HCT116 (cell line): ENCODE data around the gene SEMG1. TPM values are rescaled to one million over a fixed set of nuclear protein-coding genes. Genes with fewer than 3 reads are reported as not detected.

Experiments used
- ATAC-seq: fragments of 200-7000 bp; cut with Tn5 transposase; 2 replicates; pipeline ENCODE4 v1.9.1; 2020; ENCODE audit warnings: mild to moderate bottlenecking, moderate library complexity
- BruUV-seq: library from RNA; stranded (reverse); fragments of 400-500 nt; replicated peaks from 2 replicates; lab custom pipeline; 2021; lab: Mats Ljungman, UMichigan
- CTCF ChIA-PET: fragments of 300-600 bp; sonication (Branson Sonifier 250); formaldehyde crosslinking; loops from one replicate; lab custom pipeline; 2021; ENCODE audit warnings: antibody characterized with exemption; lab: Charles Lee
- POLR2A ChIA-PET: fragments of 300-600, 350-600 bp; sonication (Branson Sonifier 250); formaldehyde crosslinking; loops from one replicate; lab custom pipeline; 2021; ENCODE audit warnings: antibody characterized with exemption; lab: Charles Lee
- RAD21 ChIA-PET, 2 experiments: fragments of 300-600 bp; sonication (Branson Sonifier 250); formaldehyde crosslinking; loops; one replicate each; lab custom pipeline; 2023; ENCODE audit warnings: low total read pairs in 2 of 2; ENCODE audit not compliant: uncharacterized antibody in 2 of 2, unreplicated experiment in 2 of 2, low non-redundant PET in 1 of 2; lab: Charles Lee
- DNase-seq: peaks from one replicate; pipeline ENCODE4 v3.0.0-alpha.2; 2010; ENCODE audit warnings: low read depth, low spot score
- H2AFZ ChIP-seq: fragments of 200-600 bp; shearing (Covaris generic), sonication (generic); 2 replicates; pipeline ENCODE4 v1.6.1; 2017; ENCODE audit warnings: low read depth, mixed run types, mixed read lengths, antibody characterized with exemption, low read length; ENCODE audit not compliant: poor library complexity, severe bottlenecking
- H3K27ac ChIP-seq: 2 replicates; pipeline ENCODE4 v1.5.1; 2012; ENCODE audit warnings: low read depth, low read length
- H3K27me3 ChIP-seq: fragments of 200-600 bp; sonication (generic); 2 replicates; pipeline ENCODE4 v1.6.1; 2016; ENCODE audit warnings: mixed run types, low read length, mixed read lengths; ENCODE audit not compliant: insufficient read depth
- H3K36me3 ChIP-seq, 2 experiments: fragments of 200-500 bp in 1 of 2; fragments of 200-600 bp in 1 of 2; sonication (Bioruptor generic) in 1 of 2; sonication (generic) in 1 of 2; 2 replicates each; pipeline versions ENCODE4 v1.5.1 to v1.6.1; 2014 to 2016; ENCODE audit warnings: low read length in 2 of 2, inconsistent platforms in 1 of 2, mixed read lengths in 1 of 2, mixed run types in 1 of 2; ENCODE audit not compliant: insufficient read depth in 2 of 2, control insufficient read depth in 1 of 2
- H3K4me1 ChIP-seq, 2 experiments: fragments of 200-600 bp in 1 of 2; sonication (generic) in 1 of 2; 2 replicates each; pipeline versions ENCODE4 v1.5.1 to v1.6.1; 2012 to 2017; ENCODE audit warnings: low read length in 2 of 2, inconsistent platforms in 1 of 2, mild to moderate bottlenecking in 1 of 2, mixed read lengths in 1 of 2, mixed run types in 1 of 2, moderate library complexity in 1 of 2; ENCODE audit not compliant: insufficient read depth in 2 of 2, control insufficient read depth in 1 of 2
- H3K4me2 ChIP-seq: fragments of 200-600 bp; sonication (generic); 2 replicates; pipeline ENCODE4 v1.6.1; 2017; ENCODE audit warnings: mixed run types, low read length, mixed read lengths
- H3K4me3 ChIP-seq, 2 experiments: fragments of 200-600 bp in 1 of 2; sonication (generic) in 1 of 2; replicated peaks in 1 of 2; 2 replicates each; pipeline ENCODE4 v1.5.1; 2011 to 2016; ENCODE audit warnings: low read length in 2 of 2, control low read depth in 1 of 2, low read depth in 1 of 2, mild to moderate bottlenecking in 1 of 2, mixed read lengths in 1 of 2, mixed run types in 1 of 2
- H3K79me2 ChIP-seq: fragments of 200-600 bp; sonication (generic); 2 replicates; pipeline ENCODE4 v1.6.1; 2017; ENCODE audit warnings: mild to moderate bottlenecking, mixed run types, low read length, moderate library complexity, mixed read lengths; ENCODE audit not compliant: insufficient read depth
- H3K9ac ChIP-seq: fragments of 200-600 bp; sonication (generic); 2 replicates; pipeline ENCODE4 v1.6.1; 2016; ENCODE audit warnings: low read length, mixed read lengths
- H3K9me2 ChIP-seq: fragments of 200-600 bp; sonication (generic), shearing (Covaris generic); 2 replicates; pipeline ENCODE4 v1.6.1; 2017; ENCODE audit warnings: mixed run types, mild to moderate bottlenecking, moderate library complexity; ENCODE audit not compliant: insufficient read depth
- H3K9me3 ChIP-seq, 2 experiments: fragments of 200-500 bp in 1 of 2; fragments of 200-600 bp in 1 of 2; sonication (Bioruptor generic) in 1 of 2; sonication (generic) in 1 of 2; 2 replicates each; pipeline ENCODE4 v1.6.1; 2014 to 2017; ENCODE audit warnings: low read length in 2 of 2, mixed read lengths in 2 of 2, inconsistent platforms in 1 of 2, low read depth in 1 of 2, mild to moderate bottlenecking in 1 of 2, mixed run types in 1 of 2, moderate library complexity in 1 of 2; ENCODE audit not compliant: control insufficient read depth in 1 of 2, insufficient read depth in 1 of 2
- H4K20me1 ChIP-seq: fragments of 200-600 bp; sonication (generic), shearing (Covaris generic); 2 replicates; pipeline ENCODE4 v1.6.1; 2017; ENCODE audit warnings: mixed run types, mild to moderate bottlenecking, moderate library complexity; ENCODE audit not compliant: insufficient read depth
- CEBPB ChIP-seq: IDR thresholded peaks from 2 replicates; pipeline ENCODE4 v1.6.1; 2012; ENCODE audit warnings: low read depth
- CTCF ChIP-seq, 3 experiments: fragments of 200-600 bp in 1 of 3; sonication (generic) in 1 of 3; IDR thresholded peaks in 2 of 3; conservative IDR thresholded peaks in 1 of 3; 2 replicates each; pipeline ENCODE4 v1.5.1; 2012 to 2017; ENCODE audit warnings: low read depth in 2 of 3, low read length in 2 of 3, antibody characterized with exemption in 1 of 3, borderline replicate concordance in 1 of 3, control low read depth in 1 of 3, mild to moderate bottlenecking in 1 of 3, mixed read lengths in 1 of 3, mixed run types in 1 of 3, moderate library complexity in 1 of 3; ENCODE audit not compliant: insufficient read depth in 1 of 3
- EGR1 ChIP-seq: IDR thresholded peaks from 2 replicates; pipeline ENCODE4 v1.6.1; 2012; ENCODE audit warnings: low read depth
- ELF1 ChIP-seq: IDR thresholded peaks from 2 replicates; pipeline ENCODE4 v1.6.1; 2012; ENCODE audit warnings: low read depth, borderline replicate concordance
- EZH2 ChIP-seq: fragments of 200-600 bp; sonication (generic); IDR thresholded peaks from 2 replicates; pipeline ENCODE4 v1.6.1; 2017; ENCODE audit warnings: antibody characterized with exemption, mixed run types
- EZH2phosphoT487 ChIP-seq: fragments of 200-600 bp; IDR thresholded peaks from 2 replicates; pipeline ENCODE4 v1.6.1; 2018; ENCODE audit warnings: antibody characterized with exemption, borderline replicate concordance
- FOSL1 ChIP-seq: IDR thresholded peaks from 2 replicates; pipeline ENCODE4 v1.6.1; 2012; ENCODE audit warnings: low read depth
- JUND ChIP-seq: IDR thresholded peaks from 2 replicates; pipeline ENCODE4 v1.6.1; 2012
- MAX ChIP-seq: IDR thresholded peaks from 2 replicates; pipeline ENCODE4 v1.6.1; 2012
- POLR2A ChIP-seq: IDR thresholded peaks from 2 replicates; pipeline ENCODE4 v1.7.0; 2011; ENCODE audit warnings: borderline replicate concordance; ENCODE audit not compliant: insufficient read depth, insufficient read length; ENCODE audit errors: extremely low read depth
- RAD21 ChIP-seq: IDR thresholded peaks from 2 replicates; pipeline ENCODE4 v1.6.1; 2012; ENCODE audit warnings: low read depth, mild to moderate bottlenecking
- REST ChIP-seq: IDR thresholded peaks from 2 replicates; pipeline ENCODE4 v1.6.1; 2012; ENCODE audit warnings: low read depth
- SIN3A ChIP-seq: IDR thresholded peaks from 2 replicates; pipeline ENCODE4 v1.6.1; 2012; ENCODE audit warnings: low read depth
- SP1 ChIP-seq: IDR thresholded peaks from 2 replicates; pipeline ENCODE4 v1.6.1; 2012; ENCODE audit warnings: low read depth
- SRF ChIP-seq: IDR thresholded peaks from 2 replicates; pipeline ENCODE4 v1.6.1; 2012; ENCODE audit warnings: low read depth
- TCF7L2 ChIP-seq: IDR thresholded peaks from 2 replicates; pipeline ENCODE4 v1.7.0; 2011; ENCODE audit warnings: borderline replicate concordance, inconsistent platforms; ENCODE audit not compliant: insufficient read depth, insufficient read length; ENCODE audit errors: extremely low read depth
- YY1 ChIP-seq: IDR thresholded peaks from 2 replicates; pipeline ENCODE4 v1.6.1; 2011; ENCODE audit warnings: low read length, low read depth, moderate library complexity, mild to moderate bottlenecking; ENCODE audit not compliant: insufficient replicate concordance; ENCODE audit errors: extremely low read depth
- ZBTB33 ChIP-seq: IDR thresholded peaks from 2 replicates; pipeline ENCODE4 v1.6.1; 2011; ENCODE audit warnings: mild to moderate bottlenecking, low read length, moderate library complexity; ENCODE audit not compliant: insufficient replicate concordance; ENCODE audit errors: extremely low read depth
- ZFX ChIP-seq: fragments of 450-650 bp; IDR thresholded peaks from 2 replicates; pipeline ENCODE4 v1.6.1; 2017
- ZNF274 ChIP-seq: fragments of 200-500 bp; sonication (Bioruptor generic); IDR thresholded peaks from 2 replicates; pipeline ENCODE4 v1.6.1; 2014; ENCODE audit warnings: mild to moderate bottlenecking, low read depth, low read length, inconsistent platforms
- intact Hi-C: fragments of 100-400 bp; cut with micrococcal nuclease; formaldehyde crosslinking; loops from 2 replicates; pipeline ENCODE4 v1.10.0; 2022
- total RNA-seq: library from RNA; stranded (reverse); gene quantifications from one replicate; pipeline ENCODE4 v1.2.1, GENCODE V29; 2021; ENCODE audit not compliant: unreplicated experiment

SEMG1 gene
- total RNA-seq, 1 experiment from 2014 or later, result not detected

GRCh38 chr20:45173522-45173921 lies 33.3 kb upstream of the SEMG1 start:
- intact Hi-C loops, result no loop called here
- CTCF ChIA-PET, result interaction anchor here (1.5 kb wide), 1 partner anchor 35 kb away, joined by 5 read pairs; no protein-coding TSS in a partner anchor
- ATAC-seq, result no peak

More at GRCh38 chr20:45173522-45173921, 33.3 kb upstream of the SEMG1 start:
- no peak for TF ChIP-seq EGR1
- TF ChIP-seq ZBTB33, result no peak
- no peak for TF ChIP-seq SRF
- no peak for TF ChIP-seq MAX
- no peak for TF ChIP-seq FOSL1
- TF ChIP-seq TCF7L2, result no peak
- TF ChIP-seq POLR2A, result no peak
- TF ChIP-seq YY1, result no peak
- no peak for TF ChIP-seq ZNF274
- no peak for TF ChIP-seq EZH2phosphoT487
- TF ChIP-seq CEBPB, result no peak
- TF ChIP-seq SP1, result no peak
- TF ChIP-seq JUND, result no peak
- no peak for TF ChIP-seq ELF1
- TF ChIP-seq REST, result no peak
- TF ChIP-seq EZH2, result no peak
- no peak for TF ChIP-seq ZFX
- no peak for TF ChIP-seq SIN3A
- no peak for TF ChIP-seq CTCF (IDR thresholded peaks at IDR 0.05 in 2 of 3, conservative IDR thresholded peaks at IDR 0.05 in 1 of 3; ENCODE audit: borderline replicate concordance in 1 of 3, insufficient read depth in 1 of 3, low read depth in 2 of 3, low read length in 2 of 3)
- no peak for TF ChIP-seq RAD21
- Histone ChIP-seq H2AFZ (no peak overlapping the region), H3K4me1 (no peaks in the 10 kb centered on the region), H3K79me2 (no peaks in the 10 kb centered on the region), H3K4me3 (no peak overlapping the region), H3K9me2 (no peaks in the 10 kb centered on the region), H3K4me2 (no peak overlapping the region), H3K27ac (no peak overlapping the region), H4K20me1 (no peaks in the 10 kb centered on the region), H3K36me3 (no peaks in the 10 kb centered on the region), H3K9ac (no peak overlapping the region), H3K9me3 (no peaks in the 10 kb centered on the region; a peak in 1 of 4 replicates), H3K27me3 (no peaks in the 10 kb centered on the region)
- DNase-seq, result no peak
- no TSS peak for BruUV-seq
- POLR2A ChIA-PET, result no interaction called here
- RAD21 ChIA-PET, result no interaction called here
